GM18870 (cell line): ENCODE data around the gene LPCAT2.
A peak's percentile ranks its signal among the peaks of the same experiment; 100 is the strongest.

Experiments
- ATAC-seq: cut with Tn5 transposase; IDR thresholded peaks from one replicate; pipeline ENCODE4 v1.9.1; 2021; ENCODE audit warnings: moderate library complexity; ENCODE audit not compliant: unreplicated experiment

LPCAT2 gene

GRCh38 chr16:55508941-55509931 lies at the start of gene LPCAT2:
Gene LPCAT2, plus strand, starts transcription at chr16:55509072. Its CDS starts 110 bp downstream, at chr16:55509182.
- ATAC-seq = no peak

GRCh38 chr16:55462241-55462640 lies 46.6 kb upstream of the LPCAT2 start:
- ATAC-seq = no peak

GRCh38 chr16:55464375-55464774 lies 44.5 kb upstream of the LPCAT2 start:
- no peak for ATAC-seq

GRCh38 chr16:55465077-55465896 lies 43.6 kb upstream of the LPCAT2 start:
- peak; percentile 93 for ATAC-seq

DNA sequence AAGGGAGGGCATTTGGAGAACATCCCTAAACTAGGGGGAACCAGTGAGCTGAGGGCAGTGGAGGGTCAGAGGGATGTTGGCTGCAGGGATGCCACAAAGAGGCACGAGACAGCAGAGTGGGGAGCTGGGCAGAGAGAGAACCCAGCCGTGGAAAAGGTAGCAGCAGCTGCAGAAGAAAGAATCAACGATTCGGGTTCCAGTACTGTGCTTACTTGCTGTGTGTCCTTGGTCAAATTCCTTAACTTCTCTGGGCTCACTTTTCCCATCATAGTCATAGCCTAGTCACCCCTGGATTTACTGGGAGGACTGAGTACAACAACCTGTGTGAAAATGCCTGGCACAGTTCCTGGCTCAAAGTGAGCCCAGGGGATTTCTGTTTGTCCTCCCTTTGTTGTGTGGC lies 42.7 kb upstream of the LPCAT2 start:
- no peak for ATAC-seq

DNA sequence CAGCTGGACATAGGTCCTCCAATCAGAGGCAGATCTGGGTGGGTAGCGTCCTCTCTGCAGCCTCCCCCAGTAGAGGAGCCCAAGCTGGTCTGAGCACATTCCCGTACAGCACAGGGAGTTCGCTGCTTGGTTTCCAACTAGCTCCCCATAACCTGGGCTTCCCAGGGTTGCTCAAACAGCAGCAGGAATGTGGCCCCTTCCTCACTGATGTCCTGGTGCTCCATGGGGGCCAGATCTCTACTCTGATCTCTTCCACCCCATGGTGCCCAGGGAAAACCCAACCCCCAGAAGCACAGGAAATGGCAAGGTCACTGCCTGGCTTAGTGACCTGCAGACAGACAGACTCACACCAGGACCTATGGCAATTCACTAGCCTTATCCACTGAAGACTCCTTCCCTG lies 41.0 kb upstream of the LPCAT2 start:
- ATAC-seq = no peak

DNA sequence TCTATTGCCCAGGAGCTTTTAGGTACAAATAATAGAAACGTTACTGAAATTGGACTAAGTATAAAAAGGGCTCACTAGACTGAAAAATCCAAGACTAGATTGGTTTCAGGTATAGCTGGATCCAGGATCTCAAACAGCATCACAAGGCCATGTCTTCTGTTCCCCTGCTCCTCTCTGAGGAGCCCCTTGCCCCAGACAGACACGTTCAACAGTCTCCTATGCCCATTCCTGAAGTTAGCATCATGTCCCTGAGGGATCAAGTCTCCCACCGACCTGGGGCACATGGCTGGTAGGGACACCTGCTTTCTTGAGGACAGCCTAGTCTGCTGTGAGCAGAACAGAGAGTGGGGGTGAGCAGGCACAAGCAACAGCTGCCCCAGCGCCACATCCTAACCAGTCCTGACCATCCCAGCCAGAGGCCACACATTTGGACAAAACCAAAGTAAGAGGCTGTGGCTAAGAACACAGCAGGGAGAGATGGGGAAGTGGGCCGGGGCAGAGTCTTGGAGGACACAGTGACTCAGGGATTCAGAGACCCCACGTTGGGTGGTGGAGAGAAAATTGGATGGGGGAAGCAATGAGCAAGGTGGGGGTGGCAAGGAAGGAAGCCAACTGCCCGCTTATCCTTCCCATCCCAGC lies 40.4 kb upstream of the LPCAT2 start:
- ATAC-seq = no peak

DNA sequence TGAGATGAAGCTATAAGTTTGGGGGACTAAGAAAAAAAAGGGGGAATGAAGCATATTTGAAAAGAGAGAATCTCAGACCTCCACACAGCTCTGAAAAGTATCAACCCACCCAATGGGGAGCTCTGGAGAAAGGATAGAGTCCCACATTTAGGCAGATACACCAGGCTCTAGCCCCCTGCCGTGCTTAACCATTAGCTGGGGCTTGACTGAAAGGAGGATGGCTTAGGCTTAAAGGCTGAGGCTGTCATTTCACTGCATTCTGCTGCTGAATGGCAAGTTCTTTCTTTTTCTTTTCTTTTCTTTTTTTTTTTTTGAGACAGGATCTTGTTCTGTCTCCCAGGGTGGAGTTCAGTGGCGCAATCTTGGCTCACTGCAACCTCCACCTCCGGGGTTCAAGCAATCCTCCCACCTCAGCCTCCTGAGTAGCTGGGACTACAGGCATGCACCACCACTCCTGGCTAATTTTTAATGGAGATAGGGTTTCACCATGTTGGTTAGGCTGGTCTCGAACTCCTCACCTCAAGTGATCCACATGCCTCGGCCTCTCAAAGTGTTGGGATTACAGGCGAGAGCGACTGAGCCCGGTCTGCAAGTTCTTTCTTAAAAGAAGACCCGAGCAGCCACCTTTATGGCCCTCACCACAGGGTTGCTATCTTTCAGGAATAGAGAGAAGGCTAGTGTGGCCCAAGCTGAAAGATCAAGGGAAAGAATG lies 38.9 kb upstream of the LPCAT2 start:
- no peak for ATAC-seq

DNA sequence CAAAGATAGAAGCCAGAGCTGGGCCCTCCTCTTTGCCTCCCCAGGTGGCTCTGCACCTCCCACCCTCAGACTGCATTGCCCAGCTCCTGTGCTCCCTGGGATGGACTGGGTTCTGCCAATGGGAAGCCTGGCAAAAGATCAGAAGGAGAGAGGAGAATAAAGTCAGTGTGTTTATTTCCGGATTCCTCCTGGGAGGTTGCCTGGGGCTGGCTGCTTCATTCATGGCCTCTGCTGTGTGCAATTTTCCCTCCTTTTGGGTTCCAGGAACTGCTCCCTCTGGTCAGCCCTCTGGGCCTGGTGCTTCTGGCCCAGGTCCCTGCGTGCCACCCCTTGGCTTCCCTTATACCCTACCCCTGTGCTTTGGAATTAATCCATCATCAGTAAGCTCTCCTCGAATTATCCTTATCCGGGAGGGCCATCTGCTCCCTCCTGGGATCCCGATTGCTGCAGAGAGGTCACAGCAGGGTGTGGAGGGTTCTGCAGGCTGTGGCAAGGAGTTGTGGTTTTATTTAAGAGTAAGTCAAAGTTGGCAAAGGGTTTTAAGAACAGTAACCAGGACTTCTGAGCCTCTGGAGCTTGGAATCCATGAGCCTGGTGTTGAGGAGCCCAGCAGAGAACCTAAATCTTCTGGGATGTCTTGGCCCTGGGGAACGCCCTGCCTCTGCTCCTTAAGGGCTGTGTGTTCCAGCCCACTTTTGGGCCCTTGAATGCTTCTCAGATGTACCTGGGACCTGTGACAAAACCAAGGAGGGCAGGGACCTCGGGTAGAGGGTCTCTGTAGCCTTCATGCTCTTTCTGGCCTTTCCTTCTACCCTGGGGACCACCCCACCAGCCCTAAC lies 38.1 kb upstream of the LPCAT2 start:
- no peak for ATAC-seq

DNA sequence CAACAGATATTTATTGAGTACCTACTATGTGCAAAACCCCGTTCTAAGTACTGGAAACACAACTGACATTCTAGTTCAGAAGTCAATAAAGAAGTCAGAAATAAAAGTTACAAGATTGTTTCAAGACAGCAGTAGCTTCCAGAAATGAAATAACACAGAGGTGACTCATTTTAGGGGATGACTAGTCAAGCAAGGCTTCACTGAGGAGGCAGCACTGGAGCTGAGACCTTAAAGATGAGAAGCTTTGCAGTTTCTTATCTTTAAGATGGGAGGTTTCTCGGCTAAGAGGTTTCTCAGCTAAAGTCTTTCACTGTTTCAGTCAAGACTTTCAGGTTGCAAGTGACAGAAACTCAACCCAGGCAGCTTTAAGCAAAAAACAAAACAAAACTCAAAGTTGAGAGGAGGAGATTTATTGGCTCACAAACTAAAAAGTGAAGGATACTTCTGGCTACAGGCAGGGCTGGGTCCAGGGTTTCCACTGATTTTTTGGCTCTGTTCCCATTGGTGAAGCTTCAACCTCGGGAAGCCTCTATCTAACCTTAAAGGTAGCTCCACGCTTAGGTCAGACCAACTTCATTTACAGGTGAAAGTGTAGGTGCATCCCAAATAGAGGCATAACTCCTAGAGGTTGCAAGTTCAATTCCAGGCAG lies 37.3 kb upstream of the LPCAT2 start:
- peak; percentile 80 for ATAC-seq

- ATAC-seq = no peak
These were observed 35.3 kb upstream of the LPCAT2 start for GRCh38 chr16:55473587-55473986.

DNA sequence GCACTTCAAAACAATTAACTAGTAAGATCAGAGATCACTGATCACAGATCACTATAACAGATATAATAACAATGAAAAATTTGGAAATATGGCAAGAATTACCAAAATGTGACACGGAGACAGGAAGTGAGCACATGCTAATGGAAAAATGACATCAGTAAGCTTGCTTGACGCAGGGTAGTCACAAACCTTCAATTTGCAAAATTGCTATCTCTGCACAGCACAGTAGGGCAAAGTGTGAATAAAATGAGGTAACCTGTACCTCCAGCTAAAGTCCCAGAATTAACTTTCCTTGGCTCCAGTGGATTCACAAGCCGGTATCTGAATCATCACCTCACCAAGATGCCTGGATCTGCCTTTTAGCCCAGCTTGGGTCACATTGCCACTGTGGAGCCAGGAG lies 34.1 kb upstream of the LPCAT2 start:
- no peak for ATAC-seq

DNA sequence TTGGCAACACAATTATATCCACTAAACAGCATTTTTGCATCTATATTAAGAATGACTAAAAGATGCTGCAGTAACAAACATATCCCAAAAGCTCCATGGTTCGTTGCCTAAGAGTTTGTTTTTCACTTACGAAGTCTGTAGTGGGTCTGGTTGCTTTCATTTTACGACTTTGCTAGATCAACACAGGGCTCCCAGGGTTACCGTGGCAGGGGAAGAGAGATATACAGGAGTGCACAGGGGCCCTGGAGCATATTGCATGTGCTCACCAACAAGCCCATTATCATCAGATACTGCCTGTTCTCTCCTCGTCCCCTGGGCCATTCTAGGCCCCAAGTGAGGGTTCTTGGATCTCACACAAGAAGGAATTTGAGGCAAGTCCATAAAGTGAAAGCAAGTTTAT lies 33.0 kb upstream of the LPCAT2 start:
- ATAC-seq = no peak

DNA sequence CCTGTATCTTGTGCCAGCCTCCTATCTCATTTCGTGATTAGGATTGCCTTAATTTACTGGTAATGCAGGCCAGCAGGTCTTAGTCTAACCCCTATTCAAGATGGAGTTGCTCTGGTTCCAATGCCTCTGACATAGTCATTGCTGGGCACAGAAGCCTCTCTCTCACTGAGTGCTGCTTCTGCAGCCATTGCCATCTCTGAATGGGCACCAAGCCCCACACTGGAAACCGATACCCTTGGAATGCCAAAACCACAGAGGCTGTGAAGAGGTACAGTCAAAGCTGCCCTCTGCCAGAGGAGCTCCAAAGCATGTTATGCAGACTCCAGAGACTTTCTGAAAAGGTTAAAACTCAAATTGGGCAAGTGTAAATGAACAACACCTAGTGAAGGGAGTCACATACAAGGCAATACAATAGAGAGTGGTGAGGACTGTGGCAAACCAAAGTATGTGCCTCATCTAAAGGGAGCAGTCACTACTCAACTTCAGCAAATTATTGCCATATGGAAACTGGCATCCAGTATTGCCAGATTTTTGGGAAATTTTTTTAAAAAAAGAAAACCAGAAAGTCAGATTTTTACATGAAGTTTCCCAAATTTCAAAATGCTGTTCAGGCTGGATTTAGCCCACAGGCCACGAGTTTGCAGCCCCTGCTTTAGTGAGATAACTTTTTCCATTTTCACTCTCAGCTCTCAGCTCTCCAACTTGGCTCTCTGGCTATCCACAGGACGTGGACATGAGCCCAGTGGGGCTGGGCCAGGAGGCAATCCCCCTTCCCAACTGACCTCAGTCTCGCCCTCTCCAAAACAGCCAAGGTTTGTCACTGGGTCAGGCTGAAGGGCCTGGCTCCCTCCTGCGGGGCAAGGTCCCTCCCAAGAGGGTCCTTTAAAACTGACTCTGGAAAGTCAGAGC lies 32.0 kb upstream of the LPCAT2 start:
- no peak for ATAC-seq

GRCh38 chr16:55477736-55478135 lies 31.1 kb upstream of the LPCAT2 start:
- ATAC-seq = no peak

DNA sequence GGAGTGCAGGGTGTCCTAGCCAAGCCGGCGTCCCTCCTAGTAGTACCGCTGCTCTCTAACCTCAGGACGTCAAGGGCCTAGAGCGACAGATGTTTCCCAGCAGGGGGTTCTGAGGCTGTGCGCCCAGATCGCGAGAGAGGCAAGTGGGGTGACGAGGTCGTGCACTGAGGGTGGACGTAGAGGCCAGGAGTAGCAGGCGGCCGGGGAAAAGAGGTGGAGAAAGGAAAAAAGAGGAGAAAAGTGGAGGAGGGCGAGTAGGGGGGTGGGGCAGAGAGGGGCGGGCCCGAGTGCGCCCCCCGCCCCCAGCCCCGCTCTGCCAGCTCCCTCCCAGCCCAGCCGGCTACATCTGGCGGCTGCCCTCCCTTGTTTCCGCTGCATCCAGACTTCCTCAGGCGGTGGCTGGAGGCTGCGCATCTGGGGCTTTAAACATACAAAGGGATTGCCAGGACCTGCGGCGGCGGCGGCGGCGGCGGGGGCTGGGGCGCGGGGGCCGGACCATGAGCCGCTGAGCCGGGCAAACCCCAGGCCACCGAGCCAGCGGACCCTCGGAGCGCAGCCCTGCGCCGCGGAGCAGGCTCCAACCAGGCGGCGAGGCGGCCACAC lies 29.9 kb upstream of the LPCAT2 start, which contains the start of gene MMP2:
MMP2 (plus strand) TSS at position 372 of the 603 bp plus-strand sequence. CDS start 282 bp downstream, outside the sequence.
- ATAC-seq = no peak

GRCh38 chr16:55479430-55480140 lies 29.3 kb upstream of the LPCAT2 start:
- ATAC-seq = no peak
